ENCODE data around the gene CLEC4F.

- TF ChIP-seq CTCF (IDR thresholded peaks at IDR 0.05) (no peak), EZH2 (IDR thresholded peaks at IDR 0.05; ENCODE audit: borderline replicate concordance, insufficient read depth, low read depth, low read length, poor library complexity, severe bottlenecking) (no peak)
These were observed 2.4 kb upstream of the CLEC4F start for GRCh38 chr2:70822843-70823242.

Data from B cell (primary cell).